Breast epithelium (tissue), 4 donors: Measurements from ENCODE around the gene SNX13. TPM values are rescaled to one million over a fixed set of nuclear protein-coding genes. Genes with fewer than 3 reads are reported as not detected.

Experiments
- DNase-seq, 2 donors: peaks; one replicate each; pipeline ENCODE4 v3.0.0-alpha.2; 2019; ENCODE audit warnings: low spot score in 2 of 2
- H3K27ac ChIP-seq, 2 donors: fragments of 200-600 bp; sonication (generic) in 1 of 2; one replicate each; pipeline ENCODE4 v1.5.1; 2016 to 2019; ENCODE audit warnings: mild to moderate bottlenecking in 1 of 2
- H3K27me3 ChIP-seq, 2 donors: fragments of 200-600 bp; sonication (generic) in 1 of 2; one replicate each; pipeline versions ENCODE4 v1.5.1 to v1.6.0; 2017 to 2019; ENCODE audit warnings: control low read depth in 1 of 2, mild to moderate bottlenecking in 1 of 2
- H3K36me3 ChIP-seq: fragments of 200-600 bp; one replicate; pipeline ENCODE4 v1.5.1; 2019
- H3K4me1 ChIP-seq, 2 donors: fragments of 200-600 bp; sonication (generic); one replicate each; pipeline ENCODE4 v1.5.1; 2016 to 2019; ENCODE audit warnings: control low read depth in 1 of 2
- H3K4me3 ChIP-seq, 3 donors: fragments of 200-600 bp; sonication (generic); 1 replicate in 2 of 3; 2 replicates in 1 of 3; pipeline ENCODE4 v1.5.1; 2016 to 2019; ENCODE audit warnings: mild to moderate bottlenecking in 3 of 3, moderate library complexity in 2 of 3
- H3K9me3 ChIP-seq, 2 donors: fragments of 200-600 bp; sonication (generic) in 1 of 2; one replicate each; pipeline ENCODE4 v1.5.1; 2016 to 2019; ENCODE audit warnings: control low read depth in 1 of 2
- POLR2A ChIP-seq: fragments of 450-650 bp; IDR thresholded peaks from one replicate; pipeline ENCODE4 v1.6.1; 2016; ENCODE audit warnings: antibody characterized with exemption, mild to moderate bottlenecking, moderate library complexity
- POLR2AphosphoS5 ChIP-seq, 3 donors: sonication (generic); formaldehyde crosslinking; IDR thresholded peaks; one replicate each; pipeline ENCODE4 v1.6.1; 2017; ENCODE audit warnings: antibody characterized with exemption in 3 of 3
- intact Hi-C: fragments of 100-400 bp; cut with DNase I; formaldehyde crosslinking; loops from one replicate; pipeline ENCODE4 v1.15.1; 2023; ENCODE audit warnings: low total_unique reads
- total RNA-seq, 3 donors: library from RNA; depleted of rRNA; stranded (reverse); fragments of >200 nt; gene quantifications; one replicate each; pipeline ENCODE4 v1.1.0, GENCODE V29; 2016
- TF ChIP-seq, protein P1 (sequence below), 3 donors: fragments of 450-650 bp; IDR thresholded peaks; one replicate each; pipeline ENCODE4 v1.5.1; 2016 to 2017; ENCODE audit warnings: antibody characterized with exemption in 3 of 3, mild to moderate bottlenecking in 3 of 3, moderate library complexity in 3 of 3

SNX13 gene
- total RNA-seq, 3 donors from 2014 or later, result 62.6 to 89.9 (median 72.8) TPM

DNA sequence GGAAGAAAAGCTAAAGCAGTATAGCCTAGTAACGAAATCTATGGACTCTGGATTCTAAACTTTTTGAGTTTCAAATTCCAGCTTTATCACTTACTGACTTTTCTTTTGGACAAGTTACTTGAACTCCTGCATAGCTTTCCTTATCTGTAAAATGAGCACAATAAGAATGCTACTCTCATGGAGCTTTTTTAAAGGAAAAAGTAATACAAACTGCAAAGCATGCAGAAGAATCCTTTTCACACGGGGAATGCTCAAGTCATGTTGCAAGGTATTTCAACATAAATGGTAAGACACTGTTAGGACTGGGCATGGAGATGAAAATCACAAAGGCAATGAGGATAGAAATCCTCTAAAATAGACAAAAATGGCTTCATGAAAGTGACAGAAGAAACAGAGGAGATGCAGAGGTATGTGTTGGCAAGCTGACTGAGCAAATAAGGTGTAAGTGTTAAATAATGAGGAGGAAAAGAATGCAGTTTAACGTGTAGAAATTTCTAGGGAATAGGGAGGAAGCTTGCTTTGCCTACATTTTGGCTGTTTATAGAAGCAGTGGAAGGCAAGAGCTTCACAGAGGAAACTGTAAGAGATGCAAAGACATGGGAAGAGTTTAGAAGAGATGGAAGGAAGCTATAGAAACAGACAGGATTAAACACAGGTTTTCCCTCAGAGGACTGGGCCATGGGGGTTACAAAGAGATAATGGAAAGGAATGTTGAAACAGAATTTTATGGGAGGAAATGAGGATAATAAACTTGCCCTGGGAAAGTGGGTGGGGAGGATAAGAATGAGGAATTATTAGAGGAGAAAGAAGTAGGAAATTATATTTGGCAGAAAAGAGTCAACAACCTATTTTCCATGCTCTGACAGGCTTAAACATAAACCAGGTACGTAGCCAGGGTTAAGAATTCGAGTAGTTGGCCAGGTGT lies 28.8 kb upstream of the SNX13 start:
- Histone ChIP-seq H3K4me3 (no peak overlapping the region), H3K27me3 (no peaks in the 10 kb centered on the region), H3K4me1 (no peaks in the 10 kb centered on the region), H3K36me3 (no peaks in the 10 kb centered on the region), H3K9me3 (no peaks in the 10 kb centered on the region), H3K27ac (no peak overlapping the region)
- no peak for DNase-seq
- intact Hi-C loops, result no loop called here
- TF ChIP-seq POLR2AphosphoS5 (IDR thresholded peaks at IDR 0.05) (no peak), POLR2A (no peak)
- TF ChIP-seq, protein P1, sequence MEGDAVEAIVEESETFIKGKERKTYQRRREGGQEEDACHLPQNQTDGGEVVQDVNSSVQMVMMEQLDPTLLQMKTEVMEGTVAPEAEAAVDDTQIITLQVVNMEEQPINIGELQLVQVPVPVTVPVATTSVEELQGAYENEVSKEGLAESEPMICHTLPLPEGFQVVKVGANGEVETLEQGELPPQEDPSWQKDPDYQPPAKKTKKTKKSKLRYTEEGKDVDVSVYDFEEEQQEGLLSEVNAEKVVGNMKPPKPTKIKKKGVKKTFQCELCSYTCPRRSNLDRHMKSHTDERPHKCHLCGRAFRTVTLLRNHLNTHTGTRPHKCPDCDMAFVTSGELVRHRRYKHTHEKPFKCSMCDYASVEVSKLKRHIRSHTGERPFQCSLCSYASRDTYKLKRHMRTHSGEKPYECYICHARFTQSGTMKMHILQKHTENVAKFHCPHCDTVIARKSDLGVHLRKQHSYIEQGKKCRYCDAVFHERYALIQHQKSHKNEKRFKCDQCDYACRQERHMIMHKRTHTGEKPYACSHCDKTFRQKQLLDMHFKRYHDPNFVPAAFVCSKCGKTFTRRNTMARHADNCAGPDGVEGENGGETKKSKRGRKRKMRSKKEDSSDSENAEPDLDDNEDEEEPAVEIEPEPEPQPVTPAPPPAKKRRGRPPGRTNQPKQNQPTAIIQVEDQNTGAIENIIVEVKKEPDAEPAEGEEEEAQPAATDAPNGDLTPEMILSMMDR (IDR thresholded peaks at IDR 0.05), result no peak

DNA sequence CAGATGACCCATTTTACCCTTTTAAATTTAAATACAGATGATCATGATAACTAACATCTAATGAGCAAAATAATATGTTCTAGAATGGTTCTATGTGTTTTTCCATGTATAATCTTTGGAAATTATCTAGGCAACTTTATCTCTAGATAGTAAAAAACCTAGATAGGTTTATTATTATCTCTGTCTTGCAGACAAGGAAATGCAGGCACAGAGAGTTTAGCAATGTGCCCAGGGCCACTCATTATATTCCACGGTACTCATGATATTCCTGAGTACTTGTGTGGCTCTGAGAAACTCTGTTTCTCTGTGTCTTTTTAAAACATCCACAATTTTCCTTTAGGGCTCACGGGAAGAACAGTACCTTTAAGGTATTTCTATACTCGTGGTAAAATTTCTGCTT lies 26.4 kb upstream of the SNX13 start:
- H3K9me3 ChIP-seq, result no peaks in the 10 kb centered on the region
- TF ChIP-seq POLR2A, result no peak
- no peak for TF ChIP-seq POLR2AphosphoS5 (IDR thresholded peaks at IDR 0.05)
- TF ChIP-seq, protein P1 (IDR thresholded peaks at IDR 0.05), result no peak
- no peak for DNase-seq
- H3K4me3 ChIP-seq, result no peak overlapping the region
- intact Hi-C loops, result no loop called here
- no peaks in the 10 kb centered on the region for H3K36me3 ChIP-seq
- no peak overlapping the region for H3K27ac ChIP-seq
- no peaks in the 10 kb centered on the region for H3K4me1 ChIP-seq
- no peaks in the 10 kb centered on the region for H3K27me3 ChIP-seq

DNA sequence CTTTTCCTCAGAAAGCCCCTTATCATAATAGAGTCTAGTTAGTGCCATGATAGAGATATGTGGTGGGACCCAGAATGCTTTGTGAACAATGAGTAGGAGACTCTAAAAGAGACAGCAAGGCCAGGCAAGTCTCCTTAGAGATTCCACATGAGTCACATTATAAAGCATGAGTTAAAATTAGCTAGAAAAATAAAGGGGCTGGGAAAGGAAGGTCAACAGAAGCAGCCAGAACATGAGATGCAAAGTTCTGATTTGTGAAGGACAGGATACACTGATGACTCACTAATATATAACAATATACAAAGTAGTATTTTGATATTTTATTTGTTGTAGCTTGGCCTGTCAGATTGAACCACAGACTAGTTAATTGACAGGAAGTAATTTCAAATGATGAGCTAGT lies 25.3 kb upstream of the SNX13 start:
- no peaks in the 10 kb centered on the region for H3K27me3 ChIP-seq
- no peak for DNase-seq
- intact Hi-C loops, result no loop called here

DNA sequence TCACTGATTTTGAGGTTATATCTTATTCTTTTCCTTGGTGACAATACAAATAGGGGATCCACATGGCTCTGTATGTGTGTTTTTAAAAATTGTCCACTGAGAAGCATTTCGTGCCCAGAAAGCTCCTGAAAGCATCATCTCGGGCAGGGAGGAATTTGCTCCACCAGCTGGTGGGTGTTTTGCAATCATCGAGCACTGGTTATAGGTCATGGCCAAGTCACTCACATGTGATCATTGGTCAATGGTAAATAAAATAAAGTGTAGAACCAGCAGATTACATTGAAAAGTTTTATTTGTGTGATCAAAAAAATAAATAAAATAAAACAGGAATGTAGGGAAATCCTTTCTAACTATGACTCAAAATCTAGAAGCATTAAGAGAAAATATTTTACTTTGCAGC lies 23.0 kb upstream of the SNX13 start:
- Histone ChIP-seq H3K4me1 (no peaks in the 10 kb centered on the region), H3K4me3 (no peak overlapping the region), H3K27me3 (no peaks in the 10 kb centered on the region), H3K9me3 (no peaks in the 10 kb centered on the region), H3K27ac (no peak overlapping the region), H3K36me3 (no peaks in the 10 kb centered on the region)
- DNase-seq, result no peak
- TF ChIP-seq POLR2A (no peak), POLR2AphosphoS5 (IDR thresholded peaks at IDR 0.05) (no peak)
- TF ChIP-seq, protein P1 (IDR thresholded peaks at IDR 0.05), result no peak
- intact Hi-C loops, result no loop called here

More for the DNA sequence above, 25.3 kb upstream of the SNX13 start:
- H3K36me3 ChIP-seq, result no peaks in the 10 kb centered on the region
- no peaks in the 10 kb centered on the region for H3K9me3 ChIP-seq
- H3K27ac ChIP-seq, result no peak overlapping the region
- no peaks in the 10 kb centered on the region for H3K4me1 ChIP-seq
- TF ChIP-seq POLR2A (no peak), POLR2AphosphoS5 (IDR thresholded peaks at IDR 0.05) (no peak)
- TF ChIP-seq, protein P1 (IDR thresholded peaks at IDR 0.05), result no peak
- H3K4me3 ChIP-seq, result no peak overlapping the region

DNA sequence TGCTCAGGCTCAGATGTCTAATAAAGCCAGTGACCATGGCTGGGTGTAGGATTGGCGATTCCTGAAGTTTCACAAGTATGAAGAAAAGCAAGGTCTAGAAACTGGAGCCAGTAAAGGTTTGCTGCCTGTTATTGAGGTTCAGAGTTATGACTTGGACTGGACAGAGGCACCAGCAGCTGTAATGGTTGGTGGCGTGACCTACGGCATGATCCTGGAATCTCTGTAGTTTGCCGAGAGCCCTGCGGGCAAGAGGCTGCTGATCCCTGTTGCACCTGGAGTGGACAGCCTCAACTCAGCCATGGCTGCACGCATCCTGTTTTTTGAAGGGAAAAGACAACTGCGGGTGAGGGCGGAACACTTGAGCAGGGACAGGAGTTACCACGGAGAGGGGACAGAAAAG lies 22.4 kb upstream of the SNX13 start:
- Histone ChIP-seq H3K27ac (no peak overlapping the region), H3K27me3 (no peaks in the 10 kb centered on the region), H3K9me3 (no peaks in the 10 kb centered on the region), H3K4me1 (no peaks in the 10 kb centered on the region), H3K36me3 (no peaks in the 10 kb centered on the region), H3K4me3 (no peak overlapping the region)
- intact Hi-C loops, result no loop called here
- DNase-seq, result no peak
- TF ChIP-seq POLR2AphosphoS5 (IDR thresholded peaks at IDR 0.05), result no peak
- TF ChIP-seq, protein P1 (IDR thresholded peaks at IDR 0.05), result no peak
- no peak for TF ChIP-seq POLR2A
